Right atrium auricular region (tissue), 2 donors: ENCODE data around the gene PNKD. TPM values are rescaled to one million over a fixed set of nuclear protein-coding genes. Genes with fewer than 3 reads are reported as not detected.
A peak's percentile ranks its signal among the peaks of the same experiment; 100 is the strongest.
"Not testable (repeated sequence)": the region's sequence is repeated elsewhere in the genome, so short reads cannot be mapped to it uniquely, and the experiment has no call there.

ENCODE experiments used
- DNase-seq: peaks from one replicate; pipeline ENCODE4 v3.0.0-alpha.2; 2019; ENCODE audit warnings: low spot score
- H3K27ac ChIP-seq, 2 donors: fragments of 200-600 bp; sonication (generic); 1 replicate in 1 of 2; 2 replicates in 1 of 2; pipeline ENCODE4 v1.5.1; 2016 to 2019
- H3K27me3 ChIP-seq, 2 donors: fragments of 200-600 bp; sonication (generic); one replicate each; pipeline versions ENCODE4 v1.5.1 to v1.6.0; 2017 to 2019
- H3K36me3 ChIP-seq: fragments of 200-600 bp; sonication (generic); one replicate; pipeline ENCODE4 v1.5.1; 2016
- H3K4me1 ChIP-seq, 2 donors: fragments of 200-600 bp; sonication (generic); one replicate each; pipeline versions ENCODE4 v1.5.1 to v1.6.0; 2017 to 2019
- H3K4me3 ChIP-seq, 2 donors: fragments of 200-600 bp; sonication (generic); 1 replicate in 1 of 2; 2 replicates in 1 of 2; pipeline ENCODE4 v1.5.1; 2017 to 2019; ENCODE audit warnings: mild to moderate bottlenecking in 1 of 2, moderate library complexity in 1 of 2
- H3K9me3 ChIP-seq, 2 donors: fragments of 200-600 bp; sonication (generic); one replicate each; pipeline ENCODE4 v1.5.1; 2019
- total RNA-seq, 2 donors: library from RNA; depleted of rRNA; stranded (reverse); fragments of >200 nt; gene quantifications; one replicate each; pipeline ENCODE4 v1.1.0, GENCODE V29; 2016
- TF ChIP-seq, protein P1 (sequence below), 2 donors: fragments of 200-600 bp; sonication (generic); IDR thresholded peaks; one replicate each; pipeline ENCODE4 v1.5.1; 2019; ENCODE audit warnings: antibody characterized with exemption in 2 of 2

Gene PNKD
- total RNA-seq, 2 donors from 2014 or later: 54.5 to 71.4 TPM

DNA sequence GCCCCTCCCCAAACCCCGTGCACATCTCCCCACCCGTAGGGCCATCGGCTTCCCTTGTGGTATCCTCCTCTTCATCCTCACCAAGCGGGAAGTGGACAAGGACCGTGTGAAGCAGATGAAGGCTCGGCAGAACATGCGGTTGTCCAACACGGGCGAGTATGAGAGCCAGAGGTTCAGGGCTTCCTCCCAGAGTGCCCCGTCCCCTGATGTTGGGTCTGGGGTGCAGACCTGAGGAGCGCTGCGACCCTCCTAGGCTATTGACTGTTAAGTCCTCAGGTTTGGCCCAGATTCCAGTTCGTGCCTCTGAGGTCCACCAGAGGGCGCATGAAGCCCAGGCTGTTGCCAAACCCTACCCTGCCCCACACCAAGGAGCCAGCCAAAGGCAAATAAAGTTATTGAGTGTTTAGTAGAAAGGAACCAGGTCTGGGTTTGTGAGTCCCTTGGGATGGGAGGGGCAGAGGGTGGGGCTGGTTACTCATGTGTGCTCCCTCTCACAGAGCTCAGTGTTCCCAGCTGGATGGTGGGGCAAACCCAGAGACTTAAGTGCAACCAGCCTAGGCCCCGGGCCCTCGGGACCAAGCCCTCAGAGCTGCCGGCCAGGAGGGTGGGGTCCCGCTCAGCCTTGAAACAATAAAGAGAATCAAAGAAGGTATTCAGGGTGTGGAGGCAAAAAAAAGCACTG lies 2.4 kb downstream of the PNKD start:
- Histone ChIP-seq H3K27ac (peak overlapping the region; percentile 77), H3K9me3 (no peaks in the 10 kb centered on the region), H3K4me3 (no peak overlapping the region), H3K27me3 (no peaks in the 10 kb centered on the region), H3K36me3 (peaks cover 46% of the 10 kb centered on the region), H3K4me1 (peaks cover 0 to 42% of the 10 kb centered on the region in 2 donors)
- DNase-seq: peak; percentile 96
- TF ChIP-seq, protein P1, sequence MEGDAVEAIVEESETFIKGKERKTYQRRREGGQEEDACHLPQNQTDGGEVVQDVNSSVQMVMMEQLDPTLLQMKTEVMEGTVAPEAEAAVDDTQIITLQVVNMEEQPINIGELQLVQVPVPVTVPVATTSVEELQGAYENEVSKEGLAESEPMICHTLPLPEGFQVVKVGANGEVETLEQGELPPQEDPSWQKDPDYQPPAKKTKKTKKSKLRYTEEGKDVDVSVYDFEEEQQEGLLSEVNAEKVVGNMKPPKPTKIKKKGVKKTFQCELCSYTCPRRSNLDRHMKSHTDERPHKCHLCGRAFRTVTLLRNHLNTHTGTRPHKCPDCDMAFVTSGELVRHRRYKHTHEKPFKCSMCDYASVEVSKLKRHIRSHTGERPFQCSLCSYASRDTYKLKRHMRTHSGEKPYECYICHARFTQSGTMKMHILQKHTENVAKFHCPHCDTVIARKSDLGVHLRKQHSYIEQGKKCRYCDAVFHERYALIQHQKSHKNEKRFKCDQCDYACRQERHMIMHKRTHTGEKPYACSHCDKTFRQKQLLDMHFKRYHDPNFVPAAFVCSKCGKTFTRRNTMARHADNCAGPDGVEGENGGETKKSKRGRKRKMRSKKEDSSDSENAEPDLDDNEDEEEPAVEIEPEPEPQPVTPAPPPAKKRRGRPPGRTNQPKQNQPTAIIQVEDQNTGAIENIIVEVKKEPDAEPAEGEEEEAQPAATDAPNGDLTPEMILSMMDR (IDR thresholded peaks at IDR 0.05): peak; percentile 84 to 92

DNA sequence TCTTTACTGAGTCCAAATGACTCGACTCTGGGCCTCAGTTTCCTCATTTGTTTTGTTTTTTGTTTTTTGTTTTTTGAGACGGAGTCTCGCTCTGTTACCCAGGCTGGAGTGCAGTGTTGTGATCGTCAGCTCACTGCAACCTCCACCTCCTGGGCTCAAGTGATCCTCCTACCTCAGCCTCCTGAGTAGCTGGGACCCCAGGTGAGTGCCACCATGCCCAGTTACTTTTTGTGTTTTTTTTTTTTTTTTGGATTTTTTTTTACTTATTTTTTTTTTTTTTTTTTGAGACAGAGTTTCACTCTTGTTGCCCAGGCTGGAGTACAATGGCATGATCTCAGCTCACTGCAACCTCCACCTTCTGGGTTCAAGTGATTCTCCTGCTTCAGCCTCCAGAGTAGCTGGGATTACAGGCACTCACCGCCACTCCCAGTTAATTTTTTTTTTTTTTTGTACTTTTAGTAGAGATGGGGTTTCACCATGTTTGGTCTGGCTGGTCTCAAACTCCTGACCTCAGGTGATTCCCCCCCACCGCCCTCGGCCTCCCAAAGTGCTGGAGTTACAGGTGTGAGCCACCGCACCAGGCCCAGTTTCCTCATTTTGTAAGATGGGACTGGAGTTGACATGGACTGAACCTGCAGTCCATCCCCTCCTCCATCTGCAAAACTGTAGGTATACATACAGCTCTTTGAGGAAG lies 3.0 kb downstream of the PNKD start:
- not testable (repeated sequence) for DNase-seq, H3K27me3 ChIP-seq, H3K9me3 ChIP-seq, H3K4me3 ChIP-seq
- H3K36me3 ChIP-seq: peaks cover 50% of the 10 kb centered on the region
- peak overlapping the region; percentile 77 for H3K27ac ChIP-seq
- H3K4me1 ChIP-seq: peaks cover 0 to 46% of the 10 kb centered on the region in 2 donors

DNA sequence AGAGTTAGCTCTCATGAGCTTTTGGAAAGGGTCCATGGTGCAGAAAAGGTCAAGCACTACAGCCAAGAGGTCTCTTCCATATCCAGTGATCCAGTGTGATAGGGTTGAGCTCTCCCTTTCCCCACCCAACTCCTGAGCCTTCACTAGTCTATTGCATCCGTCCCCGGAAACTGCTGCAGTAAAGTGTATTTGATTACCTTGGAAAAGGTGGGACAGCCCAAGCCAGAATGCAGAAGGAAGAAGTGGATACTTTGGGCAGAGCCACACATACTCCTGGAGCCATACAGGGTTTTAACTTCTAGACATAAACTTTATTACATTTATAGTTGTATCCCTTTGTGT lies 3.6 kb downstream of the PNKD start:
- TF ChIP-seq, protein P1 (IDR thresholded peaks at IDR 0.05): no peak
- DNase-seq: no peak
- Histone ChIP-seq H3K27ac (peak overlapping the region; percentile 77), H3K36me3 (peaks cover 55% of the 10 kb centered on the region), H3K4me1 (peaks cover 0 to 43% of the 10 kb centered on the region in 2 donors), H3K9me3 (no peaks in the 10 kb centered on the region), H3K27me3 (no peaks in the 10 kb centered on the region), H3K4me3 (no peak overlapping the region)

DNA sequence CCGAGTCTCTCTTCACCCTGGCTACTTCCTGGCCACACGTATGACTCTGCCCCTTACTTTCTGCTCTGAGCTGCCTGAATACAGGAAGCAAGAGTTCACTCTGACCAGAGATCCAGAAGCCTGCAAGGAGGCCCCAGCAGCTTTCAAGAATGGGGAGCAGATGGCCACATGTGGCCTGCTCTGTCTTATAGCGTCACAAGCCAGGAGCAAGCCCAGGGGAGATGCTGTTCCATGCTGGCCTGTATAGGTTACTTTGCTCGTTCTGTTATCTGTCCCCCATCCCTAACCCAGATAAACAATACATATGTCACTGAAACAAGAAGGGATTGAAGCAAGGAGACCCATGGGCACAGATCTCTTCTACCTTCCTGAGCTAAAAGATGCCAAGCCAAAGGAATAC lies 4.3 kb downstream of the PNKD start:
- TF ChIP-seq, protein P1 (IDR thresholded peaks at IDR 0.05): no peak
- no peaks in the 10 kb centered on the region for H3K27me3 ChIP-seq
- H3K36me3 ChIP-seq: peaks cover 62% of the 10 kb centered on the region
- peak overlapping the region in 1 of 2 donors; percentile 46 for H3K27ac ChIP-seq
- no peak for DNase-seq
- no peak overlapping the region for H3K4me3 ChIP-seq
- no peaks in the 10 kb centered on the region for H3K9me3 ChIP-seq
- peaks cover 0 to 37% of the 10 kb centered on the region in 2 donors for H3K4me1 ChIP-seq

DNA sequence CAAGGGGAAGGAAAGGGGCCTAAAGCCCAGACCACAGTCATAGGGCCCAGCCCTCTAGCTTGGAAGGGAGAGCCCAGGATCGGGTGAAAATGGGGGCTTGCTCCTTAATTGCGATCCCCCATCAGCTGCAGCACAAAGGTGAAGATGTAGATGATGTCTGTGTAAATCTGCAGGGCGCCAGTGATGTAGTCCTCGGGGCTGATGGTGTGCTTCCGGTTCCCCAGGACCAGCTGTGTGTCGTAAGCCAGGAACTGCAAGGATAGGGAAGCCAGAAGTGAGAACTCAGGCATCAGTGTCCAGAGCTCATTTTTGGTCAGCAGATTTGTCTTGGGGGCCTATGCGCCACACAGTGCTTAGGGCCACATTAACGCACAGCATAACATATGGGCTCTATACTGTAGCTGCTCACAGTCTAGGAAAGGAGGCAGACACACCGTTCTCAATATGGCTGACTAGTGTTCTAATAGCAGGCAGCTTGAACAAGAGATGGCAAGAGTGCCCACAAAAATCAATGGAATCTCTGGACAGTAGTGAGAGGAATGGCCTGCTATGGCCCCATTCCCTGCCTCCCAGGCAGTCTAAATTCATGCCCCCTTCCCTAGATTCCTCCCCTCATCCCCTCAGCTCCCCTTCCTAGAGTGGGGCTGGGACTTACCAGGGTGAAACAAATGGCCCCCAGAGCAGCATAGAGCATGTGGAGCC lies 5.2 kb downstream of the PNKD start:
- Histone ChIP-seq H3K27ac (peak overlapping the region in 1 of 2 donors; percentile 46), H3K9me3 (no peaks in the 10 kb centered on the region), H3K36me3 (peaks cover 71% of the 10 kb centered on the region), H3K4me3 (no peak overlapping the region), H3K27me3 (no peaks in the 10 kb centered on the region), H3K4me1 (peaks cover 0 to 37% of the 10 kb centered on the region in 2 donors)
- DNase-seq: no peak
- TF ChIP-seq, protein P1 (IDR thresholded peaks at IDR 0.05): no peak
